Right lobe of liver (tissue), 4 donors: ENCODE data around the gene NAA15.

Experiments used
- POLR2A ChIP-seq: fragments of 450-650 bp; IDR thresholded peaks from one replicate; pipeline ENCODE4 v1.6.1; 2017; ENCODE audit warnings: antibody characterized with exemption, mild to moderate bottlenecking
- TF ChIP-seq, protein P1 (sequence below), 4 donors: fragments of 200-600 bp in 3 of 4; fragments of 450-650 bp in 1 of 4; IDR thresholded peaks; one replicate each; pipeline versions ENCODE4 v1.5.1 to v1.8.0; 2016 to 2022; ENCODE audit warnings: antibody characterized with exemption in 4 of 4, mild to moderate bottlenecking in 2 of 4
- donor health status: DM: no; HTN: no; CAD: no.
- donor health status: DM: no; HTN: no; CAD: no.
- donor health status: DM: no; HTN: yes; CAD: no.

DNA sequence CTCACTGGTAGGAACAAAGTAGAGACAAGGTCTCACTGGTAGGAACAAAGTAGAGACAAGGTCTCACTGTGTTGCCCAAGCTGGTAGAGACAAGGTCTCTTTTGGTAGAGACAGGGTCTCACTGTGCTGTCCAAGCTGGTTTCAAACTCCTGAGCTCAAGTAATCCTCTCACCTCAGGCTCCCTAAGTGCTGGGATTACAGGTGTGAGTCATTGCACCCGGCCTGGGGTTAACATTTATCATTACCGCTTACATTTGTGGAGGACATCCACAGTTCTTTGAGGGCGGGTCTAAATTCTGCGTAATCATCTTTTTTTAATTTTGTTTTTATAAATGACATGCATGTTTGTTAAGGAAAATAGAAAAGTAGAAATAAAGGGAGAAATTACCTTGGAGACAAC, 164.6 kb downstream of the NAA15 start:
- TF ChIP-seq, protein P1, sequence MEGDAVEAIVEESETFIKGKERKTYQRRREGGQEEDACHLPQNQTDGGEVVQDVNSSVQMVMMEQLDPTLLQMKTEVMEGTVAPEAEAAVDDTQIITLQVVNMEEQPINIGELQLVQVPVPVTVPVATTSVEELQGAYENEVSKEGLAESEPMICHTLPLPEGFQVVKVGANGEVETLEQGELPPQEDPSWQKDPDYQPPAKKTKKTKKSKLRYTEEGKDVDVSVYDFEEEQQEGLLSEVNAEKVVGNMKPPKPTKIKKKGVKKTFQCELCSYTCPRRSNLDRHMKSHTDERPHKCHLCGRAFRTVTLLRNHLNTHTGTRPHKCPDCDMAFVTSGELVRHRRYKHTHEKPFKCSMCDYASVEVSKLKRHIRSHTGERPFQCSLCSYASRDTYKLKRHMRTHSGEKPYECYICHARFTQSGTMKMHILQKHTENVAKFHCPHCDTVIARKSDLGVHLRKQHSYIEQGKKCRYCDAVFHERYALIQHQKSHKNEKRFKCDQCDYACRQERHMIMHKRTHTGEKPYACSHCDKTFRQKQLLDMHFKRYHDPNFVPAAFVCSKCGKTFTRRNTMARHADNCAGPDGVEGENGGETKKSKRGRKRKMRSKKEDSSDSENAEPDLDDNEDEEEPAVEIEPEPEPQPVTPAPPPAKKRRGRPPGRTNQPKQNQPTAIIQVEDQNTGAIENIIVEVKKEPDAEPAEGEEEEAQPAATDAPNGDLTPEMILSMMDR (IDR thresholded peaks at IDR 0.05) = no peak
- TF ChIP-seq POLR2A = no peak
